Measurements from ENCODE around the gene ARL6IP5. TPM values are rescaled to one million over a fixed set of nuclear protein-coding genes. Genes with fewer than 3 reads are reported as not detected.

ARL6IP5 gene
- total and polyA plus RNA-seq, 11 donors: 164 to 256 (median 214) TPM

- ATAC-seq: no peak
- H3K4me1 ChIP-seq: peaks cover 0 to 23% (median 0%) of the 10 kb centered on the region in 12 donors
- intact Hi-C loops (cut with DNase I): no loop called here
- no peaks in the 10 kb centered on the region for H3K9me3 ChIP-seq
- H3K36me3 ChIP-seq: peaks cover 0 to 100% (median 87%) of the 10 kb centered on the region in 9 donors
- H3K4me3 ChIP-seq: no peak overlapping the region
- TF ChIP-seq CTCF (IDR thresholded peaks at IDR 0.05) (no peak), POLR2A (IDR thresholded peaks at IDR 0.05) (no peak)
- DNase-seq: no peak
- H3K27me3 ChIP-seq: no peaks in the 10 kb centered on the region
- no peak overlapping the region for H3K27ac ChIP-seq
Measured at GRCh38 chr3:69059688-69060087, 25.0 kb upstream of the ARL6IP5 start.

DNA sequence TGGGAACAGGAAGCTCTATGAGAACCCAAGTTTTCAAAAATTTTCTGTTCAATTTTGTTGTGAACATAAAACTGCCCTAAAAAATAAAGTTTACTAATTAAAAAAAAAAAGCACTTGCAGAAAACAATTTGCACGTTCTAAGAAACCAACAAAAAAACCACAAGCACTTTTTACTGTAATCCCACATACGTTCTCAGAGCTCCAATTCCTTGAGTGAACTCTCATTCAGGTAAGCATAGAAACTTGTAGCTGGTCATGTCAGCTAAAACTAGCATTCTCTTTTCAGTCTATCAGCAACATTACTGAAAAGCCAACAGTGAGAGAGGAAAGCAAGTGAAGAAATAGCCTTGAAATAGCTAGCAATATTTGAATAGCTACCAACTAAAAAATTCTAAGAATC lies 21.1 kb upstream of the ARL6IP5 start:
- H3K27me3 ChIP-seq: no peaks in the 10 kb centered on the region
- H3K36me3 ChIP-seq: peaks cover 0 to 100% (median 62%) of the 10 kb centered on the region in 9 donors
- H3K4me1 ChIP-seq: peaks cover 0 to 15% (median 0%) of the 10 kb centered on the region in 12 donors
- no peak overlapping the region for H3K4me3 ChIP-seq
- no peak for ATAC-seq
- intact Hi-C loops (cut with DNase I): no loop called here
- H3K9me3 ChIP-seq: no peaks in the 10 kb centered on the region
- TF ChIP-seq POLR2A (IDR thresholded peaks at IDR 0.05): no peak
- TF ChIP-seq CTCF (IDR thresholded peaks at IDR 0.05): no peak
- 84 to 89% (median 88%) methylated on average over 2 of the region's 2 CpGs for WGBS, 4 donors
- no peak for DNase-seq
- peak overlapping the region in 1 of 12 donors; percentile 38 for H3K27ac ChIP-seq

GRCh38 chr3:69065318-69065964 lies 19.3 kb upstream of the ARL6IP5 start:
- WGBS, 4 donors: 86 to 96% (median 92%) methylated on average over 6 of the region's 6 CpGs
- no peak for TF ChIP-seq CTCF (IDR thresholded peaks at IDR 0.05)
- no peak for TF ChIP-seq POLR2A (IDR thresholded peaks at IDR 0.05)
- ATAC-seq (no peak), DNase-seq (no peak)
- Histone ChIP-seq H3K36me3 (peaks cover 0 to 100% (median 53%) of the 10 kb centered on the region in 9 donors), H3K9me3 (no peaks in the 10 kb centered on the region), H3K27ac (no peak overlapping the region), H3K4me3 (no peak overlapping the region), H3K4me1 (peaks cover 0 to 7% (median 0%) of the 10 kb centered on the region in 12 donors), H3K27me3 (no peaks in the 10 kb centered on the region)
- intact Hi-C loops (cut with DNase I): no loop called here

- Histone ChIP-seq H3K36me3 (peaks cover 0 to 100% (median 53%) of the 10 kb centered on the region in 9 donors), H3K4me1 (peaks cover 0 to 7% (median 0%) of the 10 kb centered on the region in 12 donors), H3K9me3 (no peaks in the 10 kb centered on the region), H3K4me3 (no peak overlapping the region), H3K27ac (no peak overlapping the region), H3K27me3 (no peaks in the 10 kb centered on the region)
- DNase-seq (no peak), ATAC-seq (no peak)
- intact Hi-C loops (cut with DNase I): no loop called here
- TF ChIP-seq CTCF (IDR thresholded peaks at IDR 0.05) (no peak), POLR2A (IDR thresholded peaks at IDR 0.05) (no peak)
- 65 to 96% (median 74%) methylated on average over 4 of the region's 4 CpGs for WGBS, 4 donors
Measured at GRCh38 chr3:69066121-69066520, 18.6 kb upstream of the ARL6IP5 start.
